ENCODE results near the gene FBXW8. TPM values are rescaled to one million over a fixed set of nuclear protein-coding genes. Genes with fewer than 3 reads are reported as not detected.

The FBXW8 gene
- total RNA-seq, 4 donors from 2014 or later, result 7.4 to 15.4 (median 10.2) TPM

DNA sequence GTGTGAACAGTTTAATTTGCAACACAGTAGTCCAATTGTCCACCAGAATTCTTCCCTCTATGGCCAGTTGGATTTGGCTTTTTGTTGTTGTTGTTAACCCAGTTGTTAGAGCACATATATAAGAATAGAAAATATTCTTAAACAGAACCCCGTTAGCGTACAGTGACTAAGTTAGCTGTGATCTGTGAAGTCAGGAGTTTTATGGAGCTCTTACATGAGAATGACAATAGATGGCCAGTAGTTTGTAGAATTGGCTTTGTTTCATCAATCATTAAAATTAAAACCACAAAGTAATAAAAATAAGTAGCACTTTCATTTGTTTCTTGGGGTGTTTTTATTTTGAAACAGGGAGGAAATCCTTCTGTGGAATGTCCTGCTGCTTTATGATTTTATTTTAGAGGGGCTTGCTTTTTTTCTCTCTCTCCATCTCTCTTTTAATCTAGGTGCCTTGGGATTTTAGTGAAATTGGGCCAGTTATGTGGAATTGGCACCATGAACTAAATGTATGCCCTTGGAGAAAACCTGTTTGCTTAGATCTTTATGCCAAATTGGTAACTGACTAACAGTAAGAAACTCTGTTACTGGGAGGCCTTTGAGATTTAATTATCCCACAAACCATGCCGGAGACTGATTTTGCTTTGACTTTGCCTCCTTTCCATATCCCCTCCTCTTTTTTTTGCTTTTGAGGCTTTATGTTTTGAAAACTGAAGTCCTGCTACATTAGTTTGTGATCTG is 22.9 kb downstream of the FBXW8 start:
- 70% methylated on average over 3 of the region's 3 CpGs for WGBS, 2 donors
- Histone ChIP-seq H3K27me3 (no peaks in the 10 kb centered on the region), H3K36me3 (peaks cover 0 to 34% (median 0%) of the 10 kb centered on the region in 3 donors), H3K4me1 (peaks cover 0 to 26% (median 10%) of the 10 kb centered on the region in 3 donors), H3K9me3 (no peaks in the 10 kb centered on the region), H3K4me3 (no peak overlapping the region), H3K27ac (no peak overlapping the region)
- TF ChIP-seq, protein P1, sequence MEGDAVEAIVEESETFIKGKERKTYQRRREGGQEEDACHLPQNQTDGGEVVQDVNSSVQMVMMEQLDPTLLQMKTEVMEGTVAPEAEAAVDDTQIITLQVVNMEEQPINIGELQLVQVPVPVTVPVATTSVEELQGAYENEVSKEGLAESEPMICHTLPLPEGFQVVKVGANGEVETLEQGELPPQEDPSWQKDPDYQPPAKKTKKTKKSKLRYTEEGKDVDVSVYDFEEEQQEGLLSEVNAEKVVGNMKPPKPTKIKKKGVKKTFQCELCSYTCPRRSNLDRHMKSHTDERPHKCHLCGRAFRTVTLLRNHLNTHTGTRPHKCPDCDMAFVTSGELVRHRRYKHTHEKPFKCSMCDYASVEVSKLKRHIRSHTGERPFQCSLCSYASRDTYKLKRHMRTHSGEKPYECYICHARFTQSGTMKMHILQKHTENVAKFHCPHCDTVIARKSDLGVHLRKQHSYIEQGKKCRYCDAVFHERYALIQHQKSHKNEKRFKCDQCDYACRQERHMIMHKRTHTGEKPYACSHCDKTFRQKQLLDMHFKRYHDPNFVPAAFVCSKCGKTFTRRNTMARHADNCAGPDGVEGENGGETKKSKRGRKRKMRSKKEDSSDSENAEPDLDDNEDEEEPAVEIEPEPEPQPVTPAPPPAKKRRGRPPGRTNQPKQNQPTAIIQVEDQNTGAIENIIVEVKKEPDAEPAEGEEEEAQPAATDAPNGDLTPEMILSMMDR (IDR thresholded peaks at IDR 0.05), result no peak
- no peak for TF ChIP-seq POLR2A (IDR thresholded peaks at IDR 0.05)
- intact Hi-C loops (cut with DNase I), result no loop called here
- no peak for DNase-seq

DNA sequence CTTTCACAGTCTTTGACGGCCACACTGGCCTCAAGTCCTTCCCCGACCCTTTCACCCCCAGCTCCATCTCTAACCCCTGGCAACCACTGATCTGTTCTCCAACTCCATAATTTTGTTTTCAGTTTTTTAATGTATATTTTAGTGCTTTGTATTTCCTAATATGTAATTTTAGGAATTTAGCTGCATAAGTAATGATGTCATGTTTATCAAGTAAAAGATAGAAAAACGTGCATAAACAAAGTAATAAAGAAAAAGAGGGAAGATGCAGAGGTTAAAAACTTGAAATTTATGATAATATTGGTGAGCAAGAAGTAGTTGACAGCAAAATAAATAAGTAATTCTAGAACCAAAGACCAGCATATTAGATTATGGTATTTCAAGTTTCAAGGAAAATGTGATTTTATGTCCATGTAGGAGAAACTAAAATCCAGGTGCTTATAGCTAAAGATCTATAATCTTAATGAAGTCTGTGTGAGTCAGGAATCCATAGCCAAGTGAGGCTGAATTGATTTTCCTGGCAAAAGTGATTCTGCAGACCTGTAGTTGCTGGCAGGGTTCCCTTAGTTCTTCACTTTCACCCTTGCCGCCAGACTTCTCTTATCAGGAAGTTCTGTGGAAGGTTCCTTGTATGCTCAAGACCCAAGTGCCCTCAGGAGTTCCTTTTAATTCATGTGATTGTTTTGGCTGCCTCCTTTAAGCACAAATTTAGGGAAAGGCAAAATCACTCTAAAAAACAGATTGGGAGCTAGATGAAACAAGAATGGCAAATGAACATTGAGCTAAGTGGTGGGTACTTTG is 24.4 kb downstream of the FBXW8 start:
- WGBS, 2 donors, result 66 to 72% methylated on average over 4 of the region's 4 CpGs
- no peak overlapping the region for H3K4me3 ChIP-seq
- TF ChIP-seq, protein P1 (IDR thresholded peaks at IDR 0.05), result no peak
- no peak for TF ChIP-seq POLR2A (IDR thresholded peaks at IDR 0.05)
- H3K27ac ChIP-seq, result no peak overlapping the region
- no peaks in the 10 kb centered on the region for H3K27me3 ChIP-seq
- intact Hi-C loops (cut with DNase I), result no loop called here
- peaks cover 0 to 26% (median 10%) of the 10 kb centered on the region in 3 donors for H3K4me1 ChIP-seq
- H3K36me3 ChIP-seq, result peaks cover 0 to 20% (median 0%) of the 10 kb centered on the region in 3 donors
- H3K9me3 ChIP-seq, result no peaks in the 10 kb centered on the region
- DNase-seq, result no peak

DNA sequence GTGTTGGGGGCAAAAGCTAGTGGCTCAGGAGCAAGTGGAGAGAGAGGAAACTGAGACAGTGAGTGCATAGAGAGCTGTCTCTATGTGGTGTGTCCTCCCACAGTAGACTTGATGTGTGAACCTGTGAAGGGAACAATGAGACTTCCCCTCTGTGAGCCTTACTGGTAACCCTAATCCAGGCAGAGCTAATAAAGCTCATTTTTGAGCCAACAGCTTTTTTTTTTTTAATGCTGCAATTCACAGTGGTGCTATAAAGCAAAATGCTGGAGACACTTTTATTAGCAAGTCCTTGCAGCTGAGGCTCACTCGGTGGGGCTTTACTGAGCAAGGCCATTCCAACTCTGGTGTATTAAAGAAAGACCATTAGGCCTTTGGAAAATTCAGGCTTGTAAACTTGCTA is 26.9 kb downstream of the FBXW8 start:
- peaks cover 0 to 7% (median under 1%) of the 10 kb centered on the region in 3 donors for H3K9me3 ChIP-seq
- WGBS, 2 donors, result 60% methylated on average over 1 of the region's 1 CpG
- no peak overlapping the region for H3K4me3 ChIP-seq
- peaks cover 0 to 26% (median 10%) of the 10 kb centered on the region in 3 donors for H3K4me1 ChIP-seq
- intact Hi-C loops (cut with DNase I), result no loop called here
- no peak overlapping the region for H3K27ac ChIP-seq
- no peak for TF ChIP-seq POLR2A (IDR thresholded peaks at IDR 0.05)
- TF ChIP-seq, protein P1 (IDR thresholded peaks at IDR 0.05), result no peak
- peaks cover 0 to 17% (median 0%) of the 10 kb centered on the region in 3 donors for H3K36me3 ChIP-seq
- no peaks in the 10 kb centered on the region for H3K27me3 ChIP-seq
- DNase-seq, result no peak

DNA sequence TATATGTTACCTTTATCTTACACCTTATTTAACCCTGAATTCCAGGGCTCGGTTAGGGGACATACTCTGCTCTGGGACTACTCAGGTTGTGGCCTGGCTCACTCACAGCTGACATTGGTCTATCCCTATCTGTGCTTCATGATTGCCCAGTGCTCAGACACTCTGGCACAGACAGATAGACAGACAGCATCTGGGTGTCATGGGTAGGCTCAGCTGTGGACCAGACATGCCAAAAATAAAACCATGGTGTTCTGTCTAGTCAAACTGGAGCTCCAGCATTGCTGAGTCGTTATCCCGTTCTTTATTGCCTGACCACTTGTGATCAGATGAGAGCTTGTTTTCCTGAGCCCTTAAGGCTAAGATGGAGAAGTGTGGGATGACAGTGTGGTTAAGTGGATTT is 29.0 kb downstream of the FBXW8 start:
- Histone ChIP-seq H3K27ac (no peak overlapping the region), H3K9me3 (peaks cover 0 to 13% (median 12%) of the 10 kb centered on the region in 3 donors), H3K4me3 (no peak overlapping the region), H3K36me3 (peaks cover 0 to 36% (median 0%) of the 10 kb centered on the region in 3 donors), H3K27me3 (no peaks in the 10 kb centered on the region), H3K4me1 (peaks cover 0 to 9% (median 0%) of the 10 kb centered on the region in 3 donors)
- intact Hi-C loops (cut with DNase I), result no loop called here
- no peak for DNase-seq
- 85 to 94% methylated on average over 3 of the region's 3 CpGs for WGBS, 2 donors
- TF ChIP-seq POLR2A (IDR thresholded peaks at IDR 0.05), result no peak
- TF ChIP-seq, protein P1 (IDR thresholded peaks at IDR 0.05), result no peak

DNA sequence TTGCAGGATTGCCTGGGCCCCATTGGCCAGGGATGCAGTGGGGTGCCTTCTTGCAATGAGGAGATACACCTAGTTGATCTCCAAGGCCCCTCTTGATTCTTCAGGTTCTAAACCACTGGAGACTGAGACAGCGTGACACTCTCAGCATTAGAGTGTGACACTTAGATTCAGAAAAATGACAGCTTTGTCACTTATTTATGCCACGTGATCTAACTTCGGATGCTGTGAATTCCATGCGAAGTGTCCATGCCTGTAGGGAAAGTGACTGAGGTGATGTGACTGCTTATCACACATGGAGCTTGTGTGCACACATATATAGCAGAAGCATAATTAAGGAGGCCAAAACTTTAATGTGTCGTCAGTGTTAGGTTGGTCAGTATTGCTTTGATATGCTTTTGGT is 30.4 kb downstream of the FBXW8 start:
- no peak for DNase-seq
- Histone ChIP-seq H3K4me3 (no peak overlapping the region), H3K4me1 (no peaks in the 10 kb centered on the region), H3K27me3 (no peaks in the 10 kb centered on the region), H3K27ac (no peak overlapping the region), H3K36me3 (peaks cover 0 to 48% (median 10%) of the 10 kb centered on the region in 3 donors), H3K9me3 (peaks cover 0 to 13% (median 12%) of the 10 kb centered on the region in 3 donors)
- intact Hi-C loops (cut with DNase I), result no loop called here
- TF ChIP-seq, protein P1 (IDR thresholded peaks at IDR 0.05), result no peak
- TF ChIP-seq POLR2A (IDR thresholded peaks at IDR 0.05), result no peak
- WGBS, 2 donors, result 92 to 94% methylated on average over 5 of the region's 5 CpGs

Data from esophagus squamous epithelium (tissue), 5 donors.